Fibroblast of pulmonary artery (primary cell): ENCODE data around the gene SCAMP3.

Experiments used
- DNase-seq: peaks from one replicate; pipeline ENCODE4 v3.0.0-alpha.2; 2010; ENCODE audit warnings: low read depth
- H3K4me3 ChIP-seq: replicated peaks from 2 replicates; pipeline ENCODE4 v1.5.1; 2011; ENCODE audit warnings: low read depth, mild to moderate bottlenecking, control low read depth, low read length, moderate library complexity
- TF ChIP-seq, protein P1 (sequence below): IDR thresholded peaks from 2 replicates; pipeline ENCODE4 v1.5.1; 2011; ENCODE audit warnings: mild to moderate bottlenecking, control low read depth, low read length, inconsistent platforms; ENCODE audit errors: missing control alignments

SCAMP3 gene

DNA sequence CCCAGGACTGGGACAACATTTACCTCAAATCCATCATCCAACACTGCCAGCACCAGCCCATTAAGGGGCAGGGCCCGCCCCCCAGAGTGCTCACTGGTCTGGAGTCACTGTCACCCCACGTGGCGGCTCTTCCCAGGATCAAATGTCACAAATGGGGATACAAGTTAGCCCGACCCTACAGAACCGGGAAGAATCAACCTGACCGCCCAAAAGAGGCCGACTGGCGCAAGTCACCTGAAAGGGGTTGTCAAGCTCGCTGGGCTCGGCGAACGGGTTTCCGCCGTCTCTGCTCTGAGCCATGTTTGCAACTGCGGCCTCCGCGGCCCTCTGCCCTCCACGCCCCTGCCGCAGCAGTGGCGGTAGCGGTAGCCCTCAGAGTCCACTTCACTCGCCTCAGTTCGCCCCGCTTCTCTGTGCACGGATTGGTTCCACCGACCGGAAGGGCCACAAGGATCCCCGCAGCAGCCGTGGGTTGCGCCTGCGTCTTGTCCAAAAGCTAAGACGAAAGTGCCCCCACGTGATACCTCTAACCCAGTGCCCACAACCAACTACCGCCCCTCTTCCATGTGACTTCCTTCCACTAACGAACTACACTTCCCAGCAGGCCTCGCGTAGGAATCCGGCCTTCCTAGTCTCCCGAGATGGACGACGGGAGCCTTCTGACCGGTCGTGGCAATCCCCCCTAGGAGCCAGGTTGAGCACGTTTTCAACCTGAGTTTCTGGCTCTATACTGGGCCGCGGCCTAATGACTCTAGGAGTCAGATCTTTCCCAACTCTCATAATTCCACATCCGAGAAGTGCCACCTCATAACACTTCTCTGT is at the start of gene SCAMP3:
Gene SCAMP3, minus strand, starts transcription at position 509 of the 822 bp plus-strand sequence. Its CDS starts 209 bp downstream, at position 300.
- peak; percentile 99 for DNase-seq
- TF ChIP-seq, protein P1, sequence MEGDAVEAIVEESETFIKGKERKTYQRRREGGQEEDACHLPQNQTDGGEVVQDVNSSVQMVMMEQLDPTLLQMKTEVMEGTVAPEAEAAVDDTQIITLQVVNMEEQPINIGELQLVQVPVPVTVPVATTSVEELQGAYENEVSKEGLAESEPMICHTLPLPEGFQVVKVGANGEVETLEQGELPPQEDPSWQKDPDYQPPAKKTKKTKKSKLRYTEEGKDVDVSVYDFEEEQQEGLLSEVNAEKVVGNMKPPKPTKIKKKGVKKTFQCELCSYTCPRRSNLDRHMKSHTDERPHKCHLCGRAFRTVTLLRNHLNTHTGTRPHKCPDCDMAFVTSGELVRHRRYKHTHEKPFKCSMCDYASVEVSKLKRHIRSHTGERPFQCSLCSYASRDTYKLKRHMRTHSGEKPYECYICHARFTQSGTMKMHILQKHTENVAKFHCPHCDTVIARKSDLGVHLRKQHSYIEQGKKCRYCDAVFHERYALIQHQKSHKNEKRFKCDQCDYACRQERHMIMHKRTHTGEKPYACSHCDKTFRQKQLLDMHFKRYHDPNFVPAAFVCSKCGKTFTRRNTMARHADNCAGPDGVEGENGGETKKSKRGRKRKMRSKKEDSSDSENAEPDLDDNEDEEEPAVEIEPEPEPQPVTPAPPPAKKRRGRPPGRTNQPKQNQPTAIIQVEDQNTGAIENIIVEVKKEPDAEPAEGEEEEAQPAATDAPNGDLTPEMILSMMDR: no peak

GRCh38 chr1:155309423-155310021 is 47.4 kb upstream of the SCAMP3 start:
- peak overlapping the region; percentile 95 for H3K4me3 ChIP-seq
- TF ChIP-seq, protein P1: no peak
- DNase-seq: no peak

More for the DNA sequence above, at the start of gene SCAMP3:
- H3K4me3 ChIP-seq: peak within 1 kb of the TSS; percentile 88

- peak within 1 kb of the TSS; percentile 95 for H3K4me3 ChIP-seq
- TF ChIP-seq, protein P1: no peak
- DNase-seq: peak; percentile 99
Observed at GRCh38 chr1:155308493-155309422, 46.6 kb upstream of the SCAMP3 start, which contains the start of gene FDPS. Gene FDPS, plus strand, starts transcription at chr1:155308866. Its CDS starts 924 bp downstream, at chr1:155309790.

GRCh38 chr1:155307247-155307740 is 45.1 kb upstream of the SCAMP3 start:
- TF ChIP-seq, protein P1: peak; percentile 48
- DNase-seq: peak; percentile 63
- no peak overlapping the region for H3K4me3 ChIP-seq

- TF ChIP-seq, protein P1: no peak
- DNase-seq: peak; percentile 23
- no peak overlapping the region for H3K4me3 ChIP-seq
Observed at GRCh38 chr1:155305881-155306391, 43.8 kb upstream of the SCAMP3 start.

DNA sequence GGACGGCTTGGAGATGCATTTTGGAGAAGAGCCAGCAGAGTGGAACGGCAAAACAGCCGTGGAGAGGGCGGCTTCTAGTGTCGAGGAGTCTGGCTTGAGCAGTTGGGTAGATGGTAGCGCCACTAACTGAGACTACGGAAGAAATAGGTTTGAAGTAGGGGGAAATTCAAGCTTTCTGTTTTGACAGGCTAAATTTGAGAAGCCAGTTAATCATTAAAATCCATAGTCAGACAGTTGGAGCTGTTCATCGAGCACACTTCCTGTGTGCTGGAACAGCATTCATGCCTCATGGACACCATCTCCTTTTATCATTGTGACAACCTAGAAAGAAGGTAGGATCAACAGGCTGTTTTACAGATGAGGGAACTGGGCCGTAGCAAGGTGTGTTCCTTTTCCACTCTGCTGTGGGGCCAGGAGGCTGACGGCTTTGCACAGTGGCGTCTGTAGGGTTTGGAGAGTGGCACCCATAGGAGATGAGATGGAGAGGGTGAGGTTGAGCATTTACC is 42.5 kb upstream of the SCAMP3 start:
- TF ChIP-seq, protein P1: no peak
- no peak overlapping the region for H3K4me3 ChIP-seq
- DNase-seq: no peak
